Stimulated activated CD8-positive, alpha-beta memory T cell treated with anti-CD3 and anti-CD28 coated beads, Interleukin-7, amount 100 ng/mL, for 48 hours (primary cell): ENCODE data around the gene PYHIN1.

Experiments used
- DNase-seq, 2 donors: peaks; one replicate each; pipeline ENCODE4 v3.0.0-alpha.2; 2020; ENCODE audit warnings: low read depth in 1 of 2; ENCODE audit errors: extremely low read depth in 1 of 2

PYHIN1 gene

GRCh38 chr1:159011751-159012150 lies 80.4 kb downstream of the PYHIN1 start:
- no peak for DNase-seq

DNA sequence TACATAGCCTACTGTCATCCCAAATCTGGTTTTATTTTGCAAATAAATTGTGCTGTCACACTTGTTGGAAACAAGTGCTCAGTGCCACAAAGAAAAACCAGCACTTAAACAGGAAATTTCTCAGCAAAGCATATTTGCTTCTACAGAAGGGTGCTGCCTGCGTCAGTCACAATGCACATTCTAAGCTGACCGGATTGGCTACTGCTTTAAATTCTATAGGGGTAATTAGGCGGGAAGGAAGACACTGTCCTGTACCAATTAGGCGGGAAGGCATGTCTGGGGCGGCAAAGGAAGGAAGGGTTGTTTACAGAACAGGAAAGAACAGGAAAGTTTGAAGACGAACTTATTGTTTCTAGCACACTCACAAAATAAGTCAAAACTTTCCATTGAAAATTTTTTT lies 81.1 kb downstream of the PYHIN1 start:
- peak in 1 of 2 donors; percentile 68 for DNase-seq

DNA sequence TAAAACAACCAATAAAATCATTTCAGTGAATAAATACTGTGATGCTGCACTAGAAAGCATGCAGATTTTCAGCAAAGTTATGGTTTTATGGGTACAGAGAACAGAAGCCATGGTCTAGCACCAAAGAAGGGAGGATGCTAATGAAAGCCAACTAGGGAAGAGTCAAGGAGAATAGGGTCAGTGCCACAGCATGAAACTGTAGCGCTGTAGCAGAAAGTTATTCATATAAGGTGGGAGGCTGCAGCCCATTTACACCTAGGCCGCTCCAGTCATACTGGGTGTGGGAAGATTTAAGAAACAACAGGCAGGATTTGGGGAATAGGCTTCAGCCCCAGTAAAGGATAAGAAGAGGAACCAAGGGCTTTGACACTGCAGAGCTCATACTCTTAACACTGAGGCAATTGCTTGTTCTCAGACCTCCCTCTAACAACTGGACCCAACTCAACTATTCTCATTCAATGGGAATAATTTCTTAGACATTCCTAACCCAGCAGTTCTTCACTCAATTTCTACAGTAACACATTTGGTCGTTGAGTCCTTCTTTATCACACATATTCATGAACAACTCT lies 82.7 kb downstream of the PYHIN1 start:
- DNase-seq, result no peak

DNA sequence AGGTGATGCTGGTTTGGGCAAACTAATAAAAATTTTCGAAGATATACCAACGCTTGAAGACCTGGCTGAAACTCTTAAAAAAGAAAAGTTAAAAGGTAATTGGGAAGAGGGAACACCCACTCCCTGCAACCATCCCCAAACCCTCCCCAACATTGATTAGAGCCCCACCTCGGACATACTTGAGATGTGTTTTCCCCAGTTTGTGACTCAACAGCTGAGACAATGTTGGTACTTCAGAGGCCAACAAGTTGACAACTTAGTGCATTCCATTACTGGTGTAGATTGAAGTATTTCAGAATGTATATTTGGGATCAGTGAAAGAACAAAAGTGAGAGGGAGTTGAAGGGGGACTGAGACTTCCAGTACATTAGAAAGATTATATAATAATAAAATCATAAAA lies 83.5 kb downstream of the PYHIN1 start:
- DNase-seq, result no peak

- DNase-seq, result peak in 1 of 2 donors; percentile 73
Observed at GRCh38 chr1:159015440-159015909, 84.1 kb downstream of the PYHIN1 start.

DNA sequence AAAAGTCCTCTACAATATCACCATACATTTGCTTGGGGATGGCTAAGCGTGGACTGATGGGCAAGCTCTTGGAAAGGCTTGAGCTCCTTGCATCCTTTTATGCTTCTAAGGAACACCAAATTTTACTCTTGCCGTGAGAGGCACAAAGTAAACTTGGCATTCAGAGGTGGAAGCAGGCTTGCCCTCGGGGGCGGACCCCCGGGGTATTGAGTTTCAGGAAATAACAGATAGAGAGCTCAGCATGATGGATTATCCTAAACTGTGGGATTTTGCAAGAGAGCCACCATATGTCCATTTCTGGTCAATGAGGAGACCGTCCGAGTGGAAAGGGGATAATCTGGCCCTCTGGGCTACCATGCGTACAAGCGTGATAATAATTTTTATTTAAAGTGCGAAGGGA lies 92.4 kb downstream of the PYHIN1 start:
- no peak for DNase-seq

DNA sequence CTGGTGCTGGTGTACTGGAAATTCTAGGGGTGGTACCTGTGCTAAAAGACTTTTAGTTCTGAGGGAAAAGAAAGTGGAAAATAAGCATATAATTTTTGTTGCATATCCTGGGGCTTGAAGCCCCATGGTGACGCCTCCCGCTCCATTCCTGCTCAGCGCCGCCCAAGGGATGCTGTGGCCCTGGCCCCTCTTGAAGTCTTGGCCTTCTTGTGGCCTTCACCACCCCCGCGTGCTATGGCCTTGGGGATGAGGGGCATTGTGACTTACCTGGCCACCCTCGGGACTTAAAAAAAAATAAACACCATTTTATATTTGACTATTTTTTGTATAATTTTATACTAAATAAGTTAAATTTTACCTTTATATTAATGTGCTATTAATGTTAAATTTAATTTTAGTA lies 93.7 kb downstream of the PYHIN1 start:
- DNase-seq, result no peak
